Measurements from ENCODE around the gene ASCL5. TPM values are rescaled to one million over a fixed set of nuclear protein-coding genes. Genes with fewer than 3 reads are reported as not detected.

ASCL5 gene
- polyA plus RNA-seq, 3 donors = not detected

DNA sequence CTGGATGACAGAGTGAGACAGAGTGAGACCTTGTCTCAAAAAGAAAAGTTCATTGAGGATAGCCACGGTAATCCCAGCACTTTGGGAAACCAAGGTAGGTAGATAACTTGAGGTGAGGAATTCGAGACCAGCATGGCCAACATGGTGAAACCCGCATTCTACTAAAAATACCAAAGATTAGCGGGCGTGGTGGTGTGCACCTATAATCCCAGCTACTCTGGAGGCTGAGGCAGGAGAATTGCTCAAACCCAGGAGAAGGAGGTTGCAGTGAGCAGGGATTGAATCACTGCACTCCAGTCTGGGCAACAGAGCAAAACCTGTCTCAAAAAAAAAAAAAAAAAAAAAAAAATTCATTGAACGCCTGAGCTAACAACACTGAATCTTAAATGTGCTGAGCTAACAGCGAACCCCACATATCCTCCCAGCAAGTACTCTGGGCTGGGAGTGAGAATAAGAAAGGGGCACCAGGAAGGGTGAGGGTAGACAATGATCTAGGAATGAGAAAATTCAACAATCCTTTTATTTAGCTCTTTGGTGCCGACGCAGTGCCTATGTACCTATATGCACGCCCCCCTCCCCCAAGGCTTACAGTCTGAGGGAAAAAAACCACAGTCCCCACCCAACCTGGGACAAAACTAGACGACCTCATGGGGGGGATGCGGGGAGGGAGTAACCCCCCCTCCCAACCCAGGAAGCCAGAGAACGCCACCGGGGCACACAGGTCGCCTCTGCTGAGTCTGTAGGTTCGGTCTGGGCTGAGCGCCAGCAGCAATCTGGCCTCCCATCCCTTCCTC, 13.3 kb downstream of the ASCL5 start:
- Histone ChIP-seq H3K4me3 (replicated peaks in 1 of 3; ENCODE audit: low read depth in 2 of 3, low read length in 3 of 3) (peak overlapping the region in 2 of 3 experiments; percentile 54 to 79), H3K4me1 (ENCODE audit: control insufficient read depth in 1 of 2, insufficient read depth in 2 of 2, low read length in 2 of 2) (peaks cover 6 to 14% of the 10 kb centered on the region in 2 donors), H4K20me1 (ENCODE audit: insufficient read depth, low read length) (no peaks in the 10 kb centered on the region), H3K4me2 (replicated peaks; ENCODE audit: extremely low read depth, low read length, poor library complexity, severe bottlenecking) (peak overlapping the region; percentile 85), H3K79me2 (ENCODE audit: insufficient read depth, low read length) (no peaks in the 10 kb centered on the region), H3K9me3 (replicated peaks in 1 of 2; ENCODE audit: control insufficient read depth in 1 of 2, insufficient read depth in 1 of 2, low read length in 2 of 2) (no peaks in the 10 kb centered on the region), H2AFZ (ENCODE audit: insufficient read depth, low read depth, low read length, poor library complexity, severe bottlenecking) (peak overlapping the region; percentile 86), H3K36me3 (replicated peaks in 1 of 2; ENCODE audit: control insufficient read depth in 1 of 2, insufficient read depth in 2 of 2, low read length in 2 of 2) (no peaks in the 10 kb centered on the region), H3K9ac (ENCODE audit: insufficient read depth, low read length, poor library complexity, severe bottlenecking) (peak overlapping the region; percentile 56), H3K27me3 (ENCODE audit: control insufficient read depth in 2 of 2, insufficient read depth in 2 of 2, low read length in 2 of 2) (peaks cover 5 to 36% of the 10 kb centered on the region in 2 donors), H3K27ac (ENCODE audit: low read depth in 1 of 2, low read length in 2 of 2) (no peak overlapping the region)
- intact Hi-C loops (cut with micrococcal nuclease) = loop anchor here in 1 of 2 donors (10.0 kb wide), 1 partner anchor 139 kb away; no protein-coding TSS in a partner anchor
- WGBS (ENCODE audit: insufficient coverage) = 16% methylated on average over 4 of the region's 17 CpGs
- TF ChIP-seq, protein P1, sequence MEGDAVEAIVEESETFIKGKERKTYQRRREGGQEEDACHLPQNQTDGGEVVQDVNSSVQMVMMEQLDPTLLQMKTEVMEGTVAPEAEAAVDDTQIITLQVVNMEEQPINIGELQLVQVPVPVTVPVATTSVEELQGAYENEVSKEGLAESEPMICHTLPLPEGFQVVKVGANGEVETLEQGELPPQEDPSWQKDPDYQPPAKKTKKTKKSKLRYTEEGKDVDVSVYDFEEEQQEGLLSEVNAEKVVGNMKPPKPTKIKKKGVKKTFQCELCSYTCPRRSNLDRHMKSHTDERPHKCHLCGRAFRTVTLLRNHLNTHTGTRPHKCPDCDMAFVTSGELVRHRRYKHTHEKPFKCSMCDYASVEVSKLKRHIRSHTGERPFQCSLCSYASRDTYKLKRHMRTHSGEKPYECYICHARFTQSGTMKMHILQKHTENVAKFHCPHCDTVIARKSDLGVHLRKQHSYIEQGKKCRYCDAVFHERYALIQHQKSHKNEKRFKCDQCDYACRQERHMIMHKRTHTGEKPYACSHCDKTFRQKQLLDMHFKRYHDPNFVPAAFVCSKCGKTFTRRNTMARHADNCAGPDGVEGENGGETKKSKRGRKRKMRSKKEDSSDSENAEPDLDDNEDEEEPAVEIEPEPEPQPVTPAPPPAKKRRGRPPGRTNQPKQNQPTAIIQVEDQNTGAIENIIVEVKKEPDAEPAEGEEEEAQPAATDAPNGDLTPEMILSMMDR (IDR thresholded peaks at IDR 0.05) = no peak
- peaks cover 33 to 54% (median 49%) of the 10 kb centered on the region in 3 donors for H3K27me3 Mint-ChIP-seq (ENCODE audit: low read depth in 3 of 3)
- no peak for DNase-seq
- H3K4me1 Mint-ChIP-seq = peaks cover 8% of the 10 kb centered on the region
- peaks cover 0 to 5% (median 0%) of the 10 kb centered on the region in 7 donors for H3K9me3 Mint-ChIP-seq
- H3K27ac Mint-ChIP-seq = no peak overlapping the region
- no peaks in the 10 kb centered on the region for H3K36me3 Mint-ChIP-seq
- H3K4me3 Mint-ChIP-seq = peak overlapping the region; percentile 85 to 94

GRCh38 chr1:201112926-201113325, 14.1 kb downstream of the ASCL5 start:
- no peaks in the 10 kb centered on the region for H3K79me2 ChIP-seq (ENCODE audit: insufficient read depth, low read length)
- no peak overlapping the region for H3K27ac Mint-ChIP-seq

More at GRCh38 chr1:201112926-201113325, 14.1 kb downstream of the ASCL5 start:
- no peaks in the 10 kb centered on the region for H3K36me3 ChIP-seq (replicated peaks in 1 of 2; ENCODE audit: control insufficient read depth in 1 of 2, insufficient read depth in 2 of 2, low read length in 2 of 2)
- TF ChIP-seq, protein P1 (IDR thresholded peaks at IDR 0.05) = no peak
- intact Hi-C loops (cut with micrococcal nuclease) = loop anchor here in 1 of 2 donors (10.0 kb wide), 1 partner anchor 138 kb away; no protein-coding TSS in a partner anchor
- Mint-ChIP-seq H3K9me3 (peaks cover 0 to 5% (median 0%) of the 10 kb centered on the region in 7 donors), H3K4me1 (peaks cover 8% of the 10 kb centered on the region), H3K4me3 (peak overlapping the region in 1 of 2 donors; percentile 63), H3K27me3 (ENCODE audit: low read depth in 3 of 3) (peaks cover 35 to 49% (median 43%) of the 10 kb centered on the region in 3 donors), H3K36me3 (no peaks in the 10 kb centered on the region)
- no peaks in the 10 kb centered on the region for H4K20me1 ChIP-seq (ENCODE audit: insufficient read depth, low read length)
- H3K4me3 ChIP-seq (replicated peaks in 1 of 3; ENCODE audit: low read depth in 2 of 3, low read length in 3 of 3) = no peak overlapping the region
- H2AFZ ChIP-seq (ENCODE audit: insufficient read depth, low read depth, low read length, poor library complexity, severe bottlenecking) = no peak overlapping the region
- no peak for DNase-seq
- H3K9ac ChIP-seq (ENCODE audit: insufficient read depth, low read length, poor library complexity, severe bottlenecking) = no peak overlapping the region
- H3K4me2 ChIP-seq (replicated peaks; ENCODE audit: extremely low read depth, low read length, poor library complexity, severe bottlenecking) = no peak overlapping the region
- no peak overlapping the region for H3K27ac ChIP-seq (ENCODE audit: low read depth in 1 of 2, low read length in 2 of 2)
- 80% methylated on average over 1 of the region's 3 CpGs for WGBS (ENCODE audit: insufficient coverage)
- peaks cover 6 to 14% of the 10 kb centered on the region in 2 donors for H3K4me1 ChIP-seq (ENCODE audit: control insufficient read depth in 1 of 2, insufficient read depth in 2 of 2, low read length in 2 of 2)
- peaks cover 5 to 36% of the 10 kb centered on the region in 2 donors for H3K27me3 ChIP-seq (ENCODE audit: control insufficient read depth in 2 of 2, insufficient read depth in 2 of 2, low read length in 2 of 2)
- H3K9me3 ChIP-seq (replicated peaks in 1 of 2; ENCODE audit: control insufficient read depth in 1 of 2, insufficient read depth in 1 of 2, low read length in 2 of 2) = no peaks in the 10 kb centered on the region

Data from CD14-positive monocyte (primary cell).